Adrenal gland (tissue), 5 donors: Measurements from ENCODE around the gene DAPK2.

Source experiments
- POLR2A ChIP-seq, 2 donors: fragments of 450-650 bp; IDR thresholded peaks; one replicate each; pipeline ENCODE4 v1.6.1; 2017; ENCODE audit warnings: antibody characterized with exemption in 2 of 2, mild to moderate bottlenecking in 2 of 2, moderate library complexity in 1 of 2
- TF ChIP-seq, protein P1 (sequence below), 6 experiments: fragments of 450-650 bp in 4 of 6; fragments of 200-600 bp in 2 of 6; sonication (generic) in 1 of 6; IDR thresholded peaks; 1 replicate in 5 of 6; 2 replicates in 1 of 6; pipeline versions ENCODE4 v1.5.1 to v1.8.0; 2016 to 2021; ENCODE audit warnings: antibody characterized with exemption in 6 of 6, mild to moderate bottlenecking in 2 of 6, moderate library complexity in 1 of 6
- donor health status: DM: no; HTN: no; CAD: no.

- TF ChIP-seq, protein P1, sequence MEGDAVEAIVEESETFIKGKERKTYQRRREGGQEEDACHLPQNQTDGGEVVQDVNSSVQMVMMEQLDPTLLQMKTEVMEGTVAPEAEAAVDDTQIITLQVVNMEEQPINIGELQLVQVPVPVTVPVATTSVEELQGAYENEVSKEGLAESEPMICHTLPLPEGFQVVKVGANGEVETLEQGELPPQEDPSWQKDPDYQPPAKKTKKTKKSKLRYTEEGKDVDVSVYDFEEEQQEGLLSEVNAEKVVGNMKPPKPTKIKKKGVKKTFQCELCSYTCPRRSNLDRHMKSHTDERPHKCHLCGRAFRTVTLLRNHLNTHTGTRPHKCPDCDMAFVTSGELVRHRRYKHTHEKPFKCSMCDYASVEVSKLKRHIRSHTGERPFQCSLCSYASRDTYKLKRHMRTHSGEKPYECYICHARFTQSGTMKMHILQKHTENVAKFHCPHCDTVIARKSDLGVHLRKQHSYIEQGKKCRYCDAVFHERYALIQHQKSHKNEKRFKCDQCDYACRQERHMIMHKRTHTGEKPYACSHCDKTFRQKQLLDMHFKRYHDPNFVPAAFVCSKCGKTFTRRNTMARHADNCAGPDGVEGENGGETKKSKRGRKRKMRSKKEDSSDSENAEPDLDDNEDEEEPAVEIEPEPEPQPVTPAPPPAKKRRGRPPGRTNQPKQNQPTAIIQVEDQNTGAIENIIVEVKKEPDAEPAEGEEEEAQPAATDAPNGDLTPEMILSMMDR (IDR thresholded peaks at IDR 0.05): no peak
- no peak for TF ChIP-seq POLR2A (IDR thresholded peaks at IDR 0.05)
Measured at GRCh38 chr15:63974021-63974420, 72.3 kb downstream of the DAPK2 start.
